ENCODE measurements around the gene TAPBP. TPM values are rescaled to one million over a fixed set of nuclear protein-coding genes. Genes with fewer than 3 reads are reported as not detected.
A peak's percentile ranks its signal among the peaks of the same experiment; 100 is the strongest.

TAPBP gene
- polyA plus RNA-seq, 3 donors = 138 to 228 (median 141) TPM

DNA sequence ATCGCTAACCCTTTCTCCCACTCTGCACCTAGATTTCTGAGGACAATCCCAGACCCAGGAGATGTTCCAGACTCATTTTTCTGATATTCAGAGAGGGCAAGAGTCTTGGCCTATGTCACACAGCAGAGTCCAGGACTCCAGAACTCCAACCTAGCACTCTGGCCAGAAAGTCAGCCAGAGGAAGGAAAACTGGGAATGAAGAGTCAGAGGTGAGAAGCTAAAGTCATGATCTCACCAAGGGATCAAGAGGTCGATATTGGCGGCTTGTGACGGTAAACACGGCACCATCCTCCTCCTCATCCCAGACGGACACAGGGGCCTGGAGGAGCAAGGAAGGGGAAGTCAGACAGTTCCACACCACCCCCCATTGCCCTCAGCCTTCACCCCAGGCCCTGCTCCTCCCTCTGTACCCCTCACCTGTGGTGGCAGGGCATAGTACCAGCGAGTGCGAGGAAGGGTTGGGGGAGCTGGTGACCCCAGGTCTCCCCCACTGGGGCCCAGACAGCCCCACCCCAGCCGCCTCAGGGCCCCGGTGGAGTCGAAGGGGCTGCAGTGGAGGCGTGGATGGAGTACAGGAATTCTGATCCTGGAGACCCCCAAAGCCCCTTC is 17.0 kb downstream of the TAPBP start:
- Histone ChIP-seq H3K27me3 (ENCODE audit: control insufficient read depth in 2 of 2, insufficient read depth in 2 of 2, low read length in 2 of 2) (no peaks in the 10 kb centered on the region), H3K36me3 (replicated peaks in 1 of 2; ENCODE audit: control insufficient read depth in 1 of 2, insufficient read depth in 2 of 2, low read length in 2 of 2) (peaks cover 52 to 62% of the 10 kb centered on the region in 2 donors), H3K4me2 (replicated peaks; ENCODE audit: extremely low read depth, low read length, poor library complexity, severe bottlenecking) (peak overlapping the region; percentile 99), H3K9ac (ENCODE audit: insufficient read depth, low read length, poor library complexity, severe bottlenecking) (peak overlapping the region; percentile 78), H3K27ac (ENCODE audit: low read depth in 1 of 2, low read length in 2 of 2) (peak overlapping the region; percentile 94 to 98), H3K4me1 (ENCODE audit: control insufficient read depth in 1 of 2, insufficient read depth in 2 of 2, low read length in 2 of 2) (peaks cover 34 to 36% of the 10 kb centered on the region in 2 donors), H4K20me1 (ENCODE audit: insufficient read depth, low read length) (peaks cover 75% of the 10 kb centered on the region), H3K79me2 (ENCODE audit: insufficient read depth, low read length) (peaks cover 68% of the 10 kb centered on the region), H3K9me3 (replicated peaks in 1 of 2; ENCODE audit: control insufficient read depth in 1 of 2, insufficient read depth in 1 of 2, low read length in 2 of 2) (no peaks in the 10 kb centered on the region), H2AFZ (ENCODE audit: insufficient read depth, low read depth, low read length, poor library complexity, severe bottlenecking) (peak overlapping the region; percentile 50), H3K4me3 (replicated peaks in 1 of 3; ENCODE audit: low read depth in 2 of 3, low read length in 3 of 3) (peak overlapping the region; percentile 75 to 95 (median 83))
- Mint-ChIP-seq H3K27me3 (ENCODE audit: low read depth in 3 of 3) (peaks cover 0 to 3% (median 0%) of the 10 kb centered on the region in 3 donors), H3K36me3 (peaks cover 53 to 61% of the 10 kb centered on the region in 2 donors), H3K4me3 (peak overlapping the region; percentile 100), H3K27ac (peak overlapping the region; percentile 60 to 100 (median 99)), H3K4me1 (peaks cover 42% of the 10 kb centered on the region), H3K9me3 (peaks cover 0 to 6% (median 0%) of the 10 kb centered on the region in 7 donors)
- intact Hi-C loops (cut with micrococcal nuclease) = loop anchor here (5.0 to 10.0 kb wide), 2 partner anchors 95 to 98 kb away; partner anchors contain the start of genes HSD17B8 (in 1 of the 2), KIFC1 (in 1 of the 2), RXRB (in 1 of the 2) and SLC39A7 (in 1 of the 2)
- TF ChIP-seq, protein P1, sequence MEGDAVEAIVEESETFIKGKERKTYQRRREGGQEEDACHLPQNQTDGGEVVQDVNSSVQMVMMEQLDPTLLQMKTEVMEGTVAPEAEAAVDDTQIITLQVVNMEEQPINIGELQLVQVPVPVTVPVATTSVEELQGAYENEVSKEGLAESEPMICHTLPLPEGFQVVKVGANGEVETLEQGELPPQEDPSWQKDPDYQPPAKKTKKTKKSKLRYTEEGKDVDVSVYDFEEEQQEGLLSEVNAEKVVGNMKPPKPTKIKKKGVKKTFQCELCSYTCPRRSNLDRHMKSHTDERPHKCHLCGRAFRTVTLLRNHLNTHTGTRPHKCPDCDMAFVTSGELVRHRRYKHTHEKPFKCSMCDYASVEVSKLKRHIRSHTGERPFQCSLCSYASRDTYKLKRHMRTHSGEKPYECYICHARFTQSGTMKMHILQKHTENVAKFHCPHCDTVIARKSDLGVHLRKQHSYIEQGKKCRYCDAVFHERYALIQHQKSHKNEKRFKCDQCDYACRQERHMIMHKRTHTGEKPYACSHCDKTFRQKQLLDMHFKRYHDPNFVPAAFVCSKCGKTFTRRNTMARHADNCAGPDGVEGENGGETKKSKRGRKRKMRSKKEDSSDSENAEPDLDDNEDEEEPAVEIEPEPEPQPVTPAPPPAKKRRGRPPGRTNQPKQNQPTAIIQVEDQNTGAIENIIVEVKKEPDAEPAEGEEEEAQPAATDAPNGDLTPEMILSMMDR (IDR thresholded peaks at IDR 0.05) = no peak
- 50% methylated on average over 2 of the region's 12 CpGs for WGBS (ENCODE audit: insufficient coverage)
- DNase-seq = no peak

DNA sequence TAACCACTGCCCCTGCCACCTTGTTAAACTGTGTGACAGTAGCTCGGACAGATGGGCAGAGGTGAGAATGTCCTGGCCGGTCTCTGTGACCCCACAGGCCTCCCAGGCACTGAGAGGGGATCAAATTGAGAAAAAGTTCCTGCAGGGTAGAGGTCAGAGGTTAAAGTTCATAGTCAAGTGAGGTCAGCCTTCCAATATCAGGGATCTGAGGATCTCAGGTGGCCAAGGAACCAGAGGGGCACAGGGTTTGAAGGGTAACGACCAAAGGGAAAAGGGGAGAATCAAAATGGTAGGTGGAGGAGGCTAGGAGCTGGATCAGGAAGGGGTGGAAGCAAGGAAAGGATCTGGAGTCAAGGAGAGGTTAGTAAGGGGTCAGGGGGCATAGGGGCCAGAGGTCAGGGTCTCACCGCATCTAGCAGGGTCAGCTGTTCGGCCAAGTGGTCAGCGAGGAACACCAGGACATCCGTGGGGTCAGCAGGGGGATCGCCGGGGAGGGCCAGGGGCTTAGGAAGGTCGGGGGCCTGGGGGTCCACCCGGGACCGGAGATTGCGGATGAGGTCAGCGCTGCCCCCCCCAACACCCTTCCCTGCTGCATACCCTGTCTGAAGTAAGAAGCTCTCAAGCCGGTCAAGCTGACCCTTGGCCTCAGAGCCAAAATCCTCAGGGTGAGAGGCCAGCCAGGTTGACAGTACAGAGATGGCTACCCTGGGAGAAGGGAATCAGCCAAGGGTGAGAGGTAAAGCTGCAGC is 18.1 kb downstream of the TAPBP start:
- Histone ChIP-seq H3K9ac (ENCODE audit: insufficient read depth, low read length, poor library complexity, severe bottlenecking) (no peak overlapping the region), H3K4me3 (replicated peaks in 1 of 3; ENCODE audit: low read depth in 2 of 3, low read length in 3 of 3) (no peak overlapping the region), H3K27ac (ENCODE audit: low read depth in 1 of 2, low read length in 2 of 2) (no peak overlapping the region), H3K79me2 (ENCODE audit: insufficient read depth, low read length) (peaks cover 62% of the 10 kb centered on the region), H3K9me3 (replicated peaks in 1 of 2; ENCODE audit: control insufficient read depth in 1 of 2, insufficient read depth in 1 of 2, low read length in 2 of 2) (no peaks in the 10 kb centered on the region), H3K36me3 (replicated peaks in 1 of 2; ENCODE audit: control insufficient read depth in 1 of 2, insufficient read depth in 2 of 2, low read length in 2 of 2) (peaks cover 55 to 62% of the 10 kb centered on the region in 2 donors), H3K27me3 (ENCODE audit: control insufficient read depth in 2 of 2, insufficient read depth in 2 of 2, low read length in 2 of 2) (no peaks in the 10 kb centered on the region), H3K4me2 (replicated peaks; ENCODE audit: extremely low read depth, low read length, poor library complexity, severe bottlenecking) (no peak overlapping the region), H4K20me1 (ENCODE audit: insufficient read depth, low read length) (peaks cover 72% of the 10 kb centered on the region), H2AFZ (ENCODE audit: insufficient read depth, low read depth, low read length, poor library complexity, severe bottlenecking) (no peak overlapping the region), H3K4me1 (ENCODE audit: control insufficient read depth in 1 of 2, insufficient read depth in 2 of 2, low read length in 2 of 2) (peaks cover 25 to 26% of the 10 kb centered on the region in 2 donors)
- Mint-ChIP-seq H3K27me3 (ENCODE audit: low read depth in 3 of 3) (peaks cover 0 to 3% (median 0%) of the 10 kb centered on the region in 3 donors), H3K9me3 (peaks cover 0 to 6% (median 0%) of the 10 kb centered on the region in 7 donors), H3K27ac (peak overlapping the region in 3 of 7 donors; percentile 26 to 100 (median 59)), H3K4me1 (peaks cover 35% of the 10 kb centered on the region), H3K36me3 (peaks cover 56 to 57% of the 10 kb centered on the region in 2 donors), H3K4me3 (peak overlapping the region in 1 of 2 donors; percentile 25)
- WGBS (ENCODE audit: insufficient coverage) = over 99% methylated on average over 12 of the region's 15 CpGs
- intact Hi-C loops (cut with micrococcal nuclease) = loop anchor here (5.0 to 10.0 kb wide), 2 partner anchors 93 to 99 kb away; partner anchors contain the start of genes HSD17B8 (in 1 of the 2), KIFC1 (in 1 of the 2), RXRB (in 1 of the 2) and SLC39A7 (in 1 of the 2)
- TF ChIP-seq, protein P1 (IDR thresholded peaks at IDR 0.05) = no peak
- no peak for DNase-seq
